Prostate gland (tissue), 2 donors: ENCODE measurements around the gene CDKN2AIP. TPM values are rescaled to one million over a fixed set of nuclear protein-coding genes. Genes with fewer than 3 reads are reported as not detected.

Experiments
- DNase-seq: peaks from one replicate; pipeline ENCODE4 v3.0.0-alpha.2; 2019; ENCODE audit warnings: low spot score
- H3K27ac ChIP-seq, 2 donors: fragments of 200-600 bp; sonication (generic); 2 replicates each; pipeline ENCODE4 v1.5.1; 2017 to 2019
- H3K27me3 ChIP-seq: fragments of 200-600 bp; sonication (generic); replicated peaks from 2 replicates; pipeline ENCODE4 v1.5.1; 2019; ENCODE audit not compliant: insufficient read depth
- H3K36me3 ChIP-seq, 2 donors: fragments of 200-600 bp; sonication (generic); 1 replicate in 1 of 2; 2 replicates in 1 of 2; pipeline versions ENCODE4 v1.5.1 to v1.8.1; 2017 to 2019
- H3K4me1 ChIP-seq: fragments of 200-600 bp; sonication (generic); replicated peaks from 2 replicates; pipeline ENCODE4 v1.5.1; 2019
- H3K4me3 ChIP-seq, 2 donors: fragments of 200-600 bp; sonication (generic); 2 replicates each; pipeline ENCODE4 v1.5.1; 2017 to 2019
- H3K9me3 ChIP-seq: fragments of 200-600 bp; sonication (generic); 2 replicates; pipeline ENCODE4 v1.5.1; 2017
- POLR2A ChIP-seq: fragments of 450-650 bp; IDR thresholded peaks from one replicate; pipeline ENCODE4 v1.6.1; 2016; ENCODE audit warnings: antibody characterized with exemption, mild to moderate bottlenecking
- POLR2AphosphoS5 ChIP-seq: sonication (generic); formaldehyde crosslinking; IDR thresholded peaks from one replicate; pipeline ENCODE4 v1.6.1; 2017; ENCODE audit warnings: antibody characterized with exemption
- WGBS: methylation state at CpG from one replicate; pipeline ENCODE4 v1.1.5; 2018; 5-methylcytosine and 5-hydroxymethylcytosine counted together
- intact Hi-C: fragments of 100-400 bp; cut with DNase I; formaldehyde crosslinking; loops from one replicate; pipeline ENCODE4 v1.14.2; 2022
- total RNA-seq, 2 donors: library from RNA; depleted of rRNA; stranded (reverse); fragments of >200 nt; gene quantifications; one replicate each; pipeline ENCODE4 v1.1.0, GENCODE V29; 2016
- TF ChIP-seq, protein P1 (sequence below), 4 experiments: fragments of 200-600 bp in 2 of 4; fragments of 450-650 bp in 2 of 4; sonication (generic) in 2 of 4; IDR thresholded peaks; 1 replicate in 3 of 4; 2 replicates in 1 of 4; pipeline ENCODE4 v1.5.1; 2016 to 2019; ENCODE audit warnings: antibody characterized with exemption in 4 of 4, mild to moderate bottlenecking in 2 of 4, moderate library complexity in 2 of 4

CDKN2AIP gene
- total RNA-seq, 2 donors from 2014 or later = 22.5 to 27.5 TPM

DNA sequence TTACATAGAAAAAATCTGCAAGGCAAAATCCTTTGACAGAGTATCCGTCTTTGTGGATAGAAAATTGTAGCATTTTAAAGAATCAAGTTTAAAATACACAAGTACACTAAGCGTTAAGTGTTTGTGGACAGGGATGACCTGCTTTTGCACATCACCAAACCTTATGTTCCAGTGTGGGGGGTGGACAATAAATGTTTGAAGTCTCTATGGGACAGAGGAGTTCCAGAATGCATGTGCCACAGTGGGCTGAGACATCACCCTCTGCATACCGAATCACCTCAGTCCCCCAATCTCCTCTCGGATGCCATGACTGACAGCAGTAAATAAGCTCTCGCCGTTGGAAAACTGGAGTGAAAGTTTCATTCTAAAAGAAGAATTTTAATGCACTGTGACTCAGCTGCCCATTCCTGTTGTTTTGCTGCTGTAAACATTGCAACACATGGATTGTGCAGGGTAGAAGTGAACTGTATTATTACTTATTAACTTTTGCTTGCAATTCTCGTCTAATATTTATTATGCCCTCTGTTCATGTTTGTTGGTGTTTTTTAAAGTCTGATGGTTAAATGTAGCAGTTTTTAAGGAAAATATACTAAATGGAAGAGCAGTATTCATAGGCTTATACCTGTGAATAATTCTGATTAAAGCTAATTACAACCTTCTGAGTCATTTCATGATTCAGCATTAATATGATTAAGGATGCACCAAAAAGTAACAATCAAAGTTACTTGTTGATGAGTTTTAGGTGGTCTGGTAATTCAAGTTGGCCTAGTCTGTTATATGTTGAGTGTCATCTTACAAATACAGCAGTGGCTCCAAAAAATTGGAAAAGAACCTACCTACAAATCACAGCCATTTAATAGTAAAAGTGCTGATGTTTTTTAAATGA is 24.0 kb downstream of the CDKN2AIP start:
- DNase-seq = no peak
- intact Hi-C loops = no loop called here
- no peak for TF ChIP-seq POLR2A
- TF ChIP-seq, protein P1, sequence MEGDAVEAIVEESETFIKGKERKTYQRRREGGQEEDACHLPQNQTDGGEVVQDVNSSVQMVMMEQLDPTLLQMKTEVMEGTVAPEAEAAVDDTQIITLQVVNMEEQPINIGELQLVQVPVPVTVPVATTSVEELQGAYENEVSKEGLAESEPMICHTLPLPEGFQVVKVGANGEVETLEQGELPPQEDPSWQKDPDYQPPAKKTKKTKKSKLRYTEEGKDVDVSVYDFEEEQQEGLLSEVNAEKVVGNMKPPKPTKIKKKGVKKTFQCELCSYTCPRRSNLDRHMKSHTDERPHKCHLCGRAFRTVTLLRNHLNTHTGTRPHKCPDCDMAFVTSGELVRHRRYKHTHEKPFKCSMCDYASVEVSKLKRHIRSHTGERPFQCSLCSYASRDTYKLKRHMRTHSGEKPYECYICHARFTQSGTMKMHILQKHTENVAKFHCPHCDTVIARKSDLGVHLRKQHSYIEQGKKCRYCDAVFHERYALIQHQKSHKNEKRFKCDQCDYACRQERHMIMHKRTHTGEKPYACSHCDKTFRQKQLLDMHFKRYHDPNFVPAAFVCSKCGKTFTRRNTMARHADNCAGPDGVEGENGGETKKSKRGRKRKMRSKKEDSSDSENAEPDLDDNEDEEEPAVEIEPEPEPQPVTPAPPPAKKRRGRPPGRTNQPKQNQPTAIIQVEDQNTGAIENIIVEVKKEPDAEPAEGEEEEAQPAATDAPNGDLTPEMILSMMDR (IDR thresholded peaks at IDR 0.05) = no peak
- no peak for TF ChIP-seq POLR2AphosphoS5
- H3K9me3 ChIP-seq = no peaks in the 10 kb centered on the region
- no peak overlapping the region for H3K4me3 ChIP-seq
- no peaks in the 10 kb centered on the region for H3K27me3 ChIP-seq
- no peak overlapping the region for H3K27ac ChIP-seq
- no peaks in the 10 kb centered on the region for H3K4me1 ChIP-seq
- no peaks in the 10 kb centered on the region for H3K36me3 ChIP-seq
- 75% methylated on average over 7 of the region's 7 CpGs for WGBS

DNA sequence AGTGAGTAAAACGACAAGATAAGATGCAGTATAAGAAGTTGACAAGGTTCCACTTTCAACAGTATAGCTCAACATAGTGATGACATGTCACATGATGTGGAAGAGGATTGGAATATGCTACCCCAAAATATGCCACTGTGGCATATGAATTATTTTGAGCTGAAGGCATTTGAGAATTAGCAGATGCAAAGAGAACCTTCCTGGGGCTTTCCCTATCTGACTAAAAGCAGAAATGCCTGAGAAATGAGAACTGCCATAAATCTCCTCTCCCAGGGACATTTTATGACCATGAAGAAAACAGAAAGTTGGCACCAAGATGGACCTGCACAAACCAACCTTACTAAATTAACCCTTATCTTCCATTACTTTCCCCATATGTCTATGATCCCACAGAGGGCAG is 24.8 kb downstream of the CDKN2AIP start:
- Histone ChIP-seq H3K9me3 (no peaks in the 10 kb centered on the region), H3K4me1 (no peaks in the 10 kb centered on the region), H3K27ac (no peak overlapping the region), H3K27me3 (no peaks in the 10 kb centered on the region), H3K36me3 (no peaks in the 10 kb centered on the region), H3K4me3 (no peak overlapping the region)
- no peak for DNase-seq
- intact Hi-C loops = no loop called here
- TF ChIP-seq, protein P1 (IDR thresholded peaks at IDR 0.05) = no peak
- WGBS = 97% methylated on average over 1 of the region's 1 CpG

DNA sequence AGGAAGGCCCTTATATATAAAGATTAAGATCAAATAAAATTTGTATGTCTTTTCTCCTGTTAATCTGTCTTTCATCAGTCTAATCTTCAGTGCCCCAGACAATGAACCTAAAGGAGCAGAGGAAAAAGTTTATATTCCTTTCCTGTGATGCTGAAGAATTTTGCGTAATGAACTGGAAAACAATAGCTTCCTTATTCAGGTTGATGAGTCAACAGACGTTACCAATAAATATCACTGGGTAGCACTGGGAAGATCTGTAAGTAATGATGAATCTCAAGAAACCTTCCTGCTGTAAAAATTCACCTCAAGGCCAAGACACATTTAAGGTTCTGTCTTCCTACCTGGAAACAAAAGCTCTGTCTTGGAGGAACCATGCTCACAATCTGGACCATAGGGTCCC is 25.5 kb downstream of the CDKN2AIP start:
- H3K36me3 ChIP-seq = no peaks in the 10 kb centered on the region
- no peaks in the 10 kb centered on the region for H3K27me3 ChIP-seq
- no peak overlapping the region for H3K27ac ChIP-seq
- TF ChIP-seq POLR2A = no peak
- TF ChIP-seq, protein P1 (IDR thresholded peaks at IDR 0.05) = no peak
- no peak for TF ChIP-seq POLR2AphosphoS5
- no peak overlapping the region for H3K4me3 ChIP-seq
- WGBS = 55% methylated on average over 2 of the region's 2 CpGs
- H3K9me3 ChIP-seq = no peaks in the 10 kb centered on the region
- no peaks in the 10 kb centered on the region for H3K4me1 ChIP-seq
- no peak for DNase-seq
- intact Hi-C loops = loop anchor here (10.0 kb wide), 2 partner anchors 135 to 365 kb away; no protein-coding TSS in a partner anchor

DNA sequence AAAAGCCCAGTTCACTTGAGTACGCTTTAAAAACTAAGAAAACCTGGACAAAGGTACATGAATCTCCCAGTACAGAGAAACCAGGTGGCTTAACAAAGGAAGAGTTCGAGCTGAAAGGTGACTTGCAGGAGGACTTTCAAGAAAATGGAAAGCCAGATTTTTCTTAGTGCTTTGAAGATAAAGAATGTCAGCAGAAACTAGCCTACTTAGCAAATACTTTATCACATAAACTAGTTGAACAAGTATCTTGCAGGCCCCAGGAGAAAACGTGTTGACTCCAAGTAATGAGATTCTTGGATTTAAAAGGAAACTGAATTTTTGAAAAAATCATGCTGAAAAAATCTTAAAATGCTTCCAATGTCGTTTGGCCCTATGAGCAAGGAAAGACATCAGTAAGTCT is 26.4 kb downstream of the CDKN2AIP start:
- Histone ChIP-seq H3K36me3 (no peaks in the 10 kb centered on the region), H3K4me1 (no peaks in the 10 kb centered on the region), H3K4me3 (no peak overlapping the region), H3K27me3 (no peaks in the 10 kb centered on the region), H3K9me3 (no peaks in the 10 kb centered on the region), H3K27ac (no peak overlapping the region)
- intact Hi-C loops = loop anchor here (10.0 kb wide), 2 partner anchors 134 to 364 kb away; no protein-coding TSS in a partner anchor
- no peak for DNase-seq
- WGBS = 51% methylated on average over 4 of the region's 4 CpGs
- TF ChIP-seq, protein P1 (IDR thresholded peaks at IDR 0.05) = no peak
- no peak for TF ChIP-seq POLR2A
- no peak for TF ChIP-seq POLR2AphosphoS5
